Esophagus squamous epithelium (tissue), 4 donors: ENCODE results near the gene ZNF384.
"Not testable (repeated sequence)": the region's sequence is repeated elsewhere in the genome, so short reads cannot be mapped to it uniquely, and the experiment has no call there.

Experiments used
- POLR2A ChIP-seq, 4 donors: fragments of 450-650 bp; IDR thresholded peaks; one replicate each; pipeline ENCODE4 v1.6.1; 2017; ENCODE audit warnings: antibody characterized with exemption in 4 of 4, mild to moderate bottlenecking in 4 of 4, moderate library complexity in 3 of 4
- TF ChIP-seq, protein P1 (sequence below), 6 experiments: fragments of 450-650 bp in 4 of 6; fragments of 200-600 bp in 2 of 6; sonication (generic) in 2 of 6; IDR thresholded peaks; one replicate each; pipeline ENCODE4 v1.5.1; 2016 to 2019; ENCODE audit warnings: antibody characterized with exemption in 6 of 6, mild to moderate bottlenecking in 4 of 6, moderate library complexity in 4 of 6

GRCh38 chr12:6708351-6708750 lies 19.2 kb upstream of the ZNF384 start:
- TF ChIP-seq, protein P1, sequence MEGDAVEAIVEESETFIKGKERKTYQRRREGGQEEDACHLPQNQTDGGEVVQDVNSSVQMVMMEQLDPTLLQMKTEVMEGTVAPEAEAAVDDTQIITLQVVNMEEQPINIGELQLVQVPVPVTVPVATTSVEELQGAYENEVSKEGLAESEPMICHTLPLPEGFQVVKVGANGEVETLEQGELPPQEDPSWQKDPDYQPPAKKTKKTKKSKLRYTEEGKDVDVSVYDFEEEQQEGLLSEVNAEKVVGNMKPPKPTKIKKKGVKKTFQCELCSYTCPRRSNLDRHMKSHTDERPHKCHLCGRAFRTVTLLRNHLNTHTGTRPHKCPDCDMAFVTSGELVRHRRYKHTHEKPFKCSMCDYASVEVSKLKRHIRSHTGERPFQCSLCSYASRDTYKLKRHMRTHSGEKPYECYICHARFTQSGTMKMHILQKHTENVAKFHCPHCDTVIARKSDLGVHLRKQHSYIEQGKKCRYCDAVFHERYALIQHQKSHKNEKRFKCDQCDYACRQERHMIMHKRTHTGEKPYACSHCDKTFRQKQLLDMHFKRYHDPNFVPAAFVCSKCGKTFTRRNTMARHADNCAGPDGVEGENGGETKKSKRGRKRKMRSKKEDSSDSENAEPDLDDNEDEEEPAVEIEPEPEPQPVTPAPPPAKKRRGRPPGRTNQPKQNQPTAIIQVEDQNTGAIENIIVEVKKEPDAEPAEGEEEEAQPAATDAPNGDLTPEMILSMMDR (IDR thresholded peaks at IDR 0.05) = not testable (repeated sequence)
- TF ChIP-seq POLR2A (IDR thresholded peaks at IDR 0.05) = not testable (repeated sequence)
